Esophagus squamous epithelium (tissue), 4 donors: ENCODE results near the gene RASSF9.

Experiments
- POLR2A ChIP-seq, 4 donors: fragments of 450-650 bp; IDR thresholded peaks; one replicate each; pipeline ENCODE4 v1.6.1; 2017; ENCODE audit warnings: antibody characterized with exemption in 4 of 4, mild to moderate bottlenecking in 4 of 4, moderate library complexity in 3 of 4
- TF ChIP-seq, protein P1 (sequence below), 6 experiments: fragments of 450-650 bp in 4 of 6; fragments of 200-600 bp in 2 of 6; sonication (generic) in 2 of 6; IDR thresholded peaks; one replicate each; pipeline ENCODE4 v1.5.1; 2016 to 2019; ENCODE audit warnings: antibody characterized with exemption in 6 of 6, mild to moderate bottlenecking in 4 of 6, moderate library complexity in 4 of 6

DNA sequence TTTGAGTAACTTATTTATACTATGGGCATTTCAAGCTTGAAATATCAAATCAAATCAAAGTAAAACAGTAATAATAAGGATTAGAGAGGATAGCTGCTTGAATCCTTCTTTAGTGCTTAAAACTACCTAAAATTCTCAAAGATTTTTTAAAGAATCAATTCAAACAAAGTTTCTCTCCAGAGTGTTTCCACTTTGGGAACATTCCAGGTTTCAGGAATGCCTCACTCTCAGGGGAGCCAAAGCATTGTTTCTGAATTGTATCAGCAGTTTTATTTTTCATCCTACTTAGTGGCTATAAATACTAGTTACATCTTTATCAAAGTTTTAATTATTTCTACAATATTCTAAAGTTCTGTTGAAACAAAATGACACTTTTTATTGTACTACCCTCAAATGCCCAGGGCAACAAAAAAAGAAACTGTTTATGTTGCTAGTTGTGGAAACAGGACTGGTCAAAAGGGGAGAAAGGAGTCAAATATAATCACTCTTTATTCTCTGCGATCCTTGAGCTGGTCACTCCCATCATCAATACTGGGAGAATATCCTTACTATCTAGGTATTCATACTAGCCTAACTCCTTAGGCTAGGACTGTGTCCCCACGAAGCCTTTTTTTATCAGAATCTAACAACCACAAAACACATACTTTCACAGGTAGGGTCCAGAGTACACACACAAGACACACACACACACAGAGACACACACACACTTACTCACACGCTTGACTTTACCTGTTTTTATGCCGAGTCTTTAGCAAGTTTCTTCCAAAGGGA, 598 bp downstream of the RASSF9 start:
- TF ChIP-seq, protein P1, sequence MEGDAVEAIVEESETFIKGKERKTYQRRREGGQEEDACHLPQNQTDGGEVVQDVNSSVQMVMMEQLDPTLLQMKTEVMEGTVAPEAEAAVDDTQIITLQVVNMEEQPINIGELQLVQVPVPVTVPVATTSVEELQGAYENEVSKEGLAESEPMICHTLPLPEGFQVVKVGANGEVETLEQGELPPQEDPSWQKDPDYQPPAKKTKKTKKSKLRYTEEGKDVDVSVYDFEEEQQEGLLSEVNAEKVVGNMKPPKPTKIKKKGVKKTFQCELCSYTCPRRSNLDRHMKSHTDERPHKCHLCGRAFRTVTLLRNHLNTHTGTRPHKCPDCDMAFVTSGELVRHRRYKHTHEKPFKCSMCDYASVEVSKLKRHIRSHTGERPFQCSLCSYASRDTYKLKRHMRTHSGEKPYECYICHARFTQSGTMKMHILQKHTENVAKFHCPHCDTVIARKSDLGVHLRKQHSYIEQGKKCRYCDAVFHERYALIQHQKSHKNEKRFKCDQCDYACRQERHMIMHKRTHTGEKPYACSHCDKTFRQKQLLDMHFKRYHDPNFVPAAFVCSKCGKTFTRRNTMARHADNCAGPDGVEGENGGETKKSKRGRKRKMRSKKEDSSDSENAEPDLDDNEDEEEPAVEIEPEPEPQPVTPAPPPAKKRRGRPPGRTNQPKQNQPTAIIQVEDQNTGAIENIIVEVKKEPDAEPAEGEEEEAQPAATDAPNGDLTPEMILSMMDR (IDR thresholded peaks at IDR 0.05), result no peak
- no peak for TF ChIP-seq POLR2A (IDR thresholded peaks at IDR 0.05)
